DOHH2 (cell line): Measurements from ENCODE around the gene USB1.
"Not testable (repeated sequence)": the region's sequence is repeated elsewhere in the genome, so short reads cannot be mapped to it uniquely, and the experiment has no call there.

Experiments
- CTCF ChIP-seq: fragments of 200-600 bp; sonication (generic); IDR thresholded peaks from one replicate; pipeline ENCODE4 v1.5.1; 2014; ENCODE audit warnings: antibody characterized with exemption, mild to moderate bottlenecking, low read depth, low read length; ENCODE audit not compliant: poor library complexity, severe bottlenecking
- EZH2phosphoT487 ChIP-seq: fragments of 200-600 bp; sonication (generic); IDR thresholded peaks from 2 replicates; pipeline ENCODE4 v1.6.1; 2017; ENCODE audit warnings: borderline replicate concordance, mild to moderate bottlenecking, antibody characterized with exemption, low read length, moderate library complexity, mixed read lengths

GRCh38 chr16:58004736-58005135 lies 3.5 kb downstream of the USB1 start:
- not testable (repeated sequence) for TF ChIP-seq EZH2phosphoT487, CTCF
